GM21576 (cell line): Measurements from ENCODE around the gene FOXR1.
A peak's percentile ranks its signal among the peaks of the same experiment; 100 is the strongest.
"Not testable (repeated sequence)": the region's sequence is repeated elsewhere in the genome, so short reads cannot be mapped to it uniquely, and the experiment has no call there.

Source experiments
- ATAC-seq: cut with Tn5 transposase; IDR thresholded peaks from one replicate; pipeline ENCODE4 v1.9.1; 2021; ENCODE audit warnings: mild to moderate bottlenecking, moderate library complexity; ENCODE audit not compliant: unreplicated experiment

The FOXR1 gene

DNA sequence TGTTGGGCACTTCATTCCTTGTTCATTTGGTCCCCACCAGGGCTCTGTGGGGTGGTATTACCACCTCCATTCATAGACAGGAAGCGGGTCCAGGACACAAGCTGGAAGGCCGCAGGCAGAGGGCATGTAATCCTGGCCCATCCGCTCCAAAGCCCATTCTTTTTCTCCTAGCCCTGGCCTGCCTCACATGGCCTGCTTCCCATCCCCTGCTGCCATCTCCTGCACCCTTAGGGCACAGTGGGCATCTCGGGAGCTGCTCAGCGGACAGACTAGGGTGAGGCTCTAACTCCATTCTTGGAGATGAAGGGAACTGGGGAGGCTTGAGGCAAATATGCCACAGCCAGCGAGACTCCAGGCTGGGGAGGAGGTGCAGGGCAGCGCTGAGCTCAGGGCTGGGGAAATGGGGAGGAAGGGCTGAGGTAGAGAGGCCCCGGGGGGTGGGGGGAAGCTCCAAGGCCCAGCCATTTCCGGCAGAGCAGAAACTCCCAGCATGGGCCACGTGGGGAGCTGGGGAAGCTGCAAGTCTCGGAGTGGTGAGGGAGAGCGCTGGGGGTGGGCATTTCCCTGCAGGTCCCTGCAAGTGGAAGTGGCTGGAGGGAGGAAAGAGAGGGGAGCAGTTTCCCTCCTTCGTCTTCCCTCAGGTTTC is 31.5 kb upstream of the FOXR1 start:
- no peak for ATAC-seq

GRCh38 chr11:118947091-118947490 is 24.5 kb upstream of the FOXR1 start:
- ATAC-seq, result no peak

- ATAC-seq, result no peak
These were observed 23.6 kb upstream of the FOXR1 start for GRCh38 chr11:118948000-118948399.

GRCh38 chr11:118953265-118953664 is 18.3 kb upstream of the FOXR1 start:
- no peak for ATAC-seq

DNA sequence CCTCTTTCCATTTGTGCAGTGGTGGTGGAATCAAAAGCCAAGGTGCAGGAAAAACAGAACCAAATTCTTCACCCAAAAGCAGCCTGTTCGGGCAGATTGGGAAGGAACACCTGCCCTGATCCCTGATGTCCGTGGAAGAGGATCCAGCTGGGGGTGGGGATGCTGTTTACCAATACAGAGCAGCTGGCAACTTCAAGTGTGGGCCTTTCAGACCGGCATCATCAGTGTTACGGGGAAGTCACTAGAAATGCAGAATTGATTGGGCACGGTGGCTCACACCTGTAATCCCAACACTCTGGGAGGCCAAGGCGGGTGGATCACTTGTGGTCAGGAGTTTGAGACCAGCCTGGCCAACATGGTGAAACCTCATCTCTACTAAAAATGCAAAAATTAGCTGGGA is 17.6 kb upstream of the FOXR1 start:
- not testable (repeated sequence) for ATAC-seq

- peak; percentile 77 for ATAC-seq
These were observed 15.3 kb upstream of the FOXR1 start, which contains the start of gene UPK2 for GRCh38 chr11:118956094-118956846. Gene UPK2 (plus strand): TSS chr11:118956298. CDS start chr11:118956351, 53 bp downstream.

DNA sequence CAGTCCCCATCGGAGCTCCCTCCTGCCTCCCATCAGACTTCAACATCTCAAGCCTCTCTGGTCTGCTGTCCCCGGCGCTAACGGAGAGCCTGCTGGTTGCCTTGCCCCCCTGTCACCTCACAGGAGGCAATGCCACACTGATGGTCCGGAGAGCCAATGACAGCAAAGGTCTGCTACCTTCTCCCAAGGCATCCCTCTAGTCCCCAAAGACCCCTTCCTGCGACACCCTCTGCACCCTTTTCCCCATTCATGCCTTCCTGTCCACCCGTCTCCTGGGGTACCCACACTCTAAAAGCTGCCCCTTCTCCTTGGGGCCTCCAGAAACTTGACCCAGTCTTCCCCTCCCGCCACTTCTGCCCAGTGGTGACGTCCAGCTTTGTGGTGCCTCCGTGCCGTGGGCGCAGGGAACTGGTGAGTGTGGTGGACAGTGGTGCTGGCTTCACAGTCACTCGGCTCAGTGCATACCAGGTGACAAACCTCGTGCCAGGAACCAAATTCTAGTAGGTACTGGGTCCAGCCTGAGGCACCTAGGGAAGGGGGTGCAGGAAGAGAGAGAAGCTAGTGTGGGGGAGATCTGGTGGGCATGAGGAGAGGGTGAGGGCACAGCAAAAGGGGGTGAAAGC is 14.6 kb upstream of the FOXR1 start:
- no peak for ATAC-seq

DNA sequence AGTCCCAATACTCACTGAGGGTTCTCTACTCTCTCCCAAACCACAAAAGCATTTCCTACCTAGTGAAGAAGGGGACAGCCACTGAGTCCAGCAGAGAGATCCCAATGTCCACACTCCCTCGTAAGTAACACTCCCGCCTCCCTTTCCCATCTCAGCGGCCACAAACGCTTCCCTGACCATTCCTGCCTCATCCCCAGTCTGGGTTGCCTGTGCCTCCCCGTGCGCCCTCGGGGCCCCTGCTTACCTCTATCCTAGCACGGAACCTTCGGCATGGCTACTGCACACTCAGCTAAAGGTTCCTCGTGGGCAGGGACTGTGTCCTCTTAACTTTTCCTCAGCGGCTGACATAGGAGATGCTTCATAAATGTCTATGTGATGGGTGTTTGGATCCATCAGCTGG is 14.0 kb upstream of the FOXR1 start:
- no peak for ATAC-seq

GRCh38 chr11:118957968-118958367 is 13.6 kb upstream of the FOXR1 start:
- ATAC-seq, result no peak

- ATAC-seq, result no peak
These were observed 13.0 kb upstream of the FOXR1 start for GRCh38 chr11:118958577-118958976.

DNA sequence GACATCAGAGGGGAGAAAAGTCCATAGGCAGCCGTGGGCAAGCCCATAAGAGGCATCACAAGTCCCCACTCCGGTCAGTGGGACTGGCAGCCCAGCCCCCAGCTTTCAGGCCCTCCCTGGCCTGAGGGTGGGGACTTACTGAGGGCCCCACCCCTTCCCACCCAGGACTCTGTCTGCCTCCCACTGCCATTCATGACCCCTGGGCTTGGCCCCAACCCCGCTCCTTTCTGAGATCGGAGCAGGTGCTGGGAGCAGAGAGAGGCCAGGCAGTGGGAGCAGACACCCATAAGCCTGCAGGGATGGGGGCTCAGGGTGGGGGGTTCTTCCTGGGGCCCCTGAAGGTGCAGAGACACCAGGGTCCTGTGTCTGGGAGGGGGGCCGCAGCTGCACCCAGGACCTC is 10.4 kb upstream of the FOXR1 start:
- ATAC-seq, result no peak

DNA sequence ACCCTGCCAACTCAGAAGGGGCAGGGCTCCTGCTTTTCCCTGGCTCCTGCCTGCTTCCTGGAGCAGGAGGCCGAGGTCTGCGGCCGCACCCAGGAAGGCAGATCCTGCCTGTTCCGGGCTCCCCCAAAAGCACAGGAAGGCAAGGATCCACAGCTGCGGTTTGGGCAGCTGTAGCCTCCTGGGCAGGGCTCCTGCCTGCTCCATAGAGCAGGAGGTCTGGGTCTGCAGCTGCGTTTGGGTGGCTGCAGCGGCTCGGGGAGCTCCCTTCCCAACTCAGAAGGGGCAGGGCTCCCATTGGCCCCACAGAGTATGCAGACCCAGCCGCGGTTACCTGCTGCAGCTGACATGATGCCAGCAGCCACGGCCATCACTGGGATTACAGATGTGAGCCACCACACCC is 10.0 kb upstream of the FOXR1 start:
- no peak for ATAC-seq

DNA sequence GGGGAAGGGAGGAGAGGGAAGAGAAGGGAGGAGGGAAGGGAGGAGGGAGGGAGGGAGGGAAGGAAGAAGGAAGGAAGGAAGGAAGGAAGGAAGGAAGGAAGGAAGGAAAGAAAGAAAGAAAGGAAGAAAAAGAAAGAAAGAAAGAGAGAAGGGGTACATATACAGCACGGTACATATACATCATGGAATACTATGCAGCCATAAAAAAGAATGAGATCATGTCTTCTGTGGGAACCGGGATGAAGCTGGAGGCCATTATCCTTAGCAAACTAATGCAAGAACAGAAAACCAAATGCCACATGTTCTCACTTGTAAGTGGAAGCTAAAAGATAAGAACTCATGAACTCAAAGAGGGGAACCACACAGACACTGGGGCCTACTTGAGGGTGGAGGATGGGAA is 2.1 kb upstream of the FOXR1 start:
- ATAC-seq, result not testable (repeated sequence)

- ATAC-seq, result no peak
These were observed 2.4 kb downstream of the FOXR1 start for GRCh38 chr11:118973985-118974384.

GRCh38 chr11:118975771-118976709 is 4.5 kb downstream of the FOXR1 start:
- no peak for ATAC-seq

GRCh38 chr11:118979434-118979833 is 7.9 kb downstream of the FOXR1 start:
- no peak for ATAC-seq

DNA sequence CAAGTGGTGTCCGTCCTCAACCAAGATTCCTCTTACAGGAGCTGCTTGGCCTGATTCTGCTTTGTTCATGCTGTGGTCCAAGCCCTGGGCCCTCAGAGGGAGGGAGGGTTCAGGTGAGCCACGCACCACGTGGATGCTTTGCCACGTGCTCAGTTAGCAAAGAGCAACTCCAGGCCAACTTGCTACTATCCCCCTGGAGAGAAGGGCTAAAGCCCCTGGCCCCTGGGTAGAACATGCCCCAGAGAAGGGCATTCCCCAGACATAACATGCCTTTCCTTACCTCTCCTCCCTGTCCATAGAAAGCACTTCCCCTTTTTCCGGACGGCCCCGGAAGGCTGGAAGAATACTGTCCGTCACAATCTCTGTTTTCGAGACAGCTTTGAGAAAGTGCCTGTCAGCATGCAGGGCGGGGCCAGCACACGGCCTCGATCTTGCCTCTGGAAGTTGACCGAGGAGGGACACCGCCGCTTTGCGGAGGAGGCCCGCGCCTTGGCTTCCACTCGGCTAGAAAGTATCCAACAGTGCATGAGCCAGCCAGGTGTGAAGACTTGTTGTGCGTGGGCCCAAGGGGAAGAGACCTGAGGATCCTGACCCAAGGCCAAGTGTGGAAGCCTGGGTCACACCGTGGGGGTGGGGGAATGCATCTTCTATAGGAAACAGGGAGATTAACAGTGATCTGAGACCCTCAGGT is 8.8 kb downstream of the FOXR1 start:
- ATAC-seq, result no peak

GRCh38 chr11:118984337-118984736 is 12.8 kb downstream of the FOXR1 start:
- not testable (repeated sequence) for ATAC-seq

GRCh38 chr11:118984825-118985224 is 13.3 kb downstream of the FOXR1 start:
- no peak for ATAC-seq

DNA sequence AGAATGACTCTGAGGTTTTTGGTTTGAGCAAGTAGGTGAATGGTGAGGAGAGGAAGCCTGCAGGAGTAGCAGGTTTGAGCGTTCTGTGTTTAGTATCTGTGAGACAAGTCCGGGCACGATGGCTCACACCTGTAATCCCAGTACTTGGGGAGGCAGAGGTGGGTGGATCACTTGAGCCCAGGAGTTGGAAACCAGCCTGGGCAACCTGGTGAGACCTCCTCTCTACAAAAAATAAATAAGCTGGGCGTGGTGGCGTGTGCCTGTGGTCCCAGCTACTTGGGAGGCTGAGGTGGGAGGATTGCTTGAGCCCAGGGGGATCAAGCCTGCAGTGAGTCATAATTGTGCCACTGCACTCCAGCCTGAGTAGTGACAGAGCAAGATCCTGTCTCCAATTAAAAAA is 16.7 kb downstream of the FOXR1 start:
- no peak for ATAC-seq
